ENCODE results near the gene DCLRE1B. TPM values are rescaled to one million over a fixed set of nuclear protein-coding genes. Genes with fewer than 3 reads are reported as not detected.
A peak's percentile ranks its signal among the peaks of the same experiment; 100 is the strongest.

Gene DCLRE1B
- total and polyA plus RNA-seq, 9 of the 15 experiments (the other 6 are each of a cell fraction or from before 2014, with no cell fraction given) = 10.6 to 28.8 (median 17.2) TPM

GRCh38 chr1:113905435-113905861, 322 bp downstream of the DCLRE1B start (continued):
- TF ChIP-seq PURB (CRISPR knock-in tag; IDR thresholded peaks at IDR 0.05; ENCODE audit: low read depth) = no peak
- TF ChIP-seq ZFX (CRISPR knock-in tag; IDR thresholded peaks at IDR 0.05) = peak; percentile 37; the same call in 1 of the 2 replicates
- no peak for TF ChIP-seq ARID1B (IDR thresholded peaks at IDR 0.05)
- TF ChIP-seq NR2F6 (CRISPR knock-in tag; IDR thresholded peaks at IDR 0.05) = no peak
- TF ChIP-seq POLR2H (tag; IDR thresholded peaks at IDR 0.05; ENCODE audit: low read depth) = no peak
- no peak for TF ChIP-seq ZFP30 (CRISPR knock-in tag; IDR thresholded peaks at IDR 0.05; ENCODE audit: borderline replicate concordance)
- no peak for TF ChIP-seq CBFA2T3 (IDR thresholded peaks at IDR 0.05)
- TF ChIP-seq DLX4 (CRISPR knock-in tag; IDR thresholded peaks at IDR 0.05) = no peak
- TF ChIP-seq ZNF609 (CRISPR knock-in tag; IDR thresholded peaks at IDR 0.05; ENCODE audit: borderline replicate concordance) = no peak
- no peak for TF ChIP-seq SRSF9 (IDR thresholded peaks at IDR 0.05; ENCODE audit: borderline replicate concordance, low read depth, low read length)
- TF ChIP-seq C11orf30 (IDR thresholded peaks at IDR 0.05; ENCODE audit: low read depth) = no peak
- no peak for TF ChIP-seq EGR1 (conservative IDR thresholded peaks at IDR 0.05)
- TF ChIP-seq CTCF (IDR thresholded peaks at IDR 0.05 in 2 of 3, conservative IDR thresholded peaks at IDR 0.05 in 1 of 3; ENCODE audit: insufficient read depth in 2 of 3, low read depth in 1 of 3, low read length in 3 of 3) = no peak
- TF ChIP-seq HNRNPK (IDR thresholded peaks at IDR 0.05; ENCODE audit: low read depth, low read length, poor library complexity, severe bottlenecking) = no peak
- TF ChIP-seq TCFL5 (CRISPR knock-in tag; conservative IDR thresholded peaks at IDR 0.05) = no peak
- 0 out of 2 replicates have a peak, but pooled peaks have one; percentile 49 for TF ChIP-seq HINFP (tag; conservative IDR thresholded peaks at IDR 0.05; ENCODE audit: low read depth)
- TF ChIP-seq HDAC2 (IDR thresholded peaks at IDR 0.05) = no peak
- TF ChIP-seq BHLHE40 (IDR thresholded peaks at IDR 0.05; ENCODE audit: low read length) = no peak

All from K562 (cell line).